GM10266 (cell line): ENCODE results near the gene PRKN.
"Not testable (repeated sequence)": the region's sequence is repeated elsewhere in the genome, so short reads cannot be mapped to it uniquely, and the experiment has no call there.

Source experiments
- DNase-seq: peaks from one replicate; pipeline ENCODE4 v3.0.0; 2012; ENCODE audit errors: extremely low spot score
- TF ChIP-seq, protein P1 (sequence below): IDR thresholded peaks from 2 replicates; pipeline ENCODE4 v1.5.1; 2012; ENCODE audit warnings: mild to moderate bottlenecking, low read depth; ENCODE audit not compliant: control insufficient read depth, insufficient read depth; ENCODE audit errors: missing control alignments

Gene PRKN

DNA sequence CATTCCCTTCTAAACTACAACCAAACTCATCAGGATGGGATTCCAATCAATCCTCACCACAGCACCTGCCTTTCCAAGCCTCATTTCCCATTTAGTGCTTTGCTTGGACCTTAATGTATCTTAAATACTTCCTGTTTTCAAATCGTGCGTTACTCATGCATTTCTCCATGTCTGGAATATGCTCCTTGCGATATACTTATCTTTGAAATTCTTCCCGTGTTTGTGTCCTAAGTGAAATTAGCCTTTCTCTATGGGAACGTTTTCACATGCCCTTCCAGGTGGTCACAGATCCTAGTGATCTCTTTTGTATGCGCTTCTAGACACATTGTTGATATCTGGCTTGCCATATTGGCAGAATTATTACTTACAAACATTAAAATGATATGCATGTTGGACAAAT lies 833.1 kb downstream of the PRKN start:
- TF ChIP-seq, protein P1, sequence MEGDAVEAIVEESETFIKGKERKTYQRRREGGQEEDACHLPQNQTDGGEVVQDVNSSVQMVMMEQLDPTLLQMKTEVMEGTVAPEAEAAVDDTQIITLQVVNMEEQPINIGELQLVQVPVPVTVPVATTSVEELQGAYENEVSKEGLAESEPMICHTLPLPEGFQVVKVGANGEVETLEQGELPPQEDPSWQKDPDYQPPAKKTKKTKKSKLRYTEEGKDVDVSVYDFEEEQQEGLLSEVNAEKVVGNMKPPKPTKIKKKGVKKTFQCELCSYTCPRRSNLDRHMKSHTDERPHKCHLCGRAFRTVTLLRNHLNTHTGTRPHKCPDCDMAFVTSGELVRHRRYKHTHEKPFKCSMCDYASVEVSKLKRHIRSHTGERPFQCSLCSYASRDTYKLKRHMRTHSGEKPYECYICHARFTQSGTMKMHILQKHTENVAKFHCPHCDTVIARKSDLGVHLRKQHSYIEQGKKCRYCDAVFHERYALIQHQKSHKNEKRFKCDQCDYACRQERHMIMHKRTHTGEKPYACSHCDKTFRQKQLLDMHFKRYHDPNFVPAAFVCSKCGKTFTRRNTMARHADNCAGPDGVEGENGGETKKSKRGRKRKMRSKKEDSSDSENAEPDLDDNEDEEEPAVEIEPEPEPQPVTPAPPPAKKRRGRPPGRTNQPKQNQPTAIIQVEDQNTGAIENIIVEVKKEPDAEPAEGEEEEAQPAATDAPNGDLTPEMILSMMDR, result no peak
- DNase-seq, result no peak

DNA sequence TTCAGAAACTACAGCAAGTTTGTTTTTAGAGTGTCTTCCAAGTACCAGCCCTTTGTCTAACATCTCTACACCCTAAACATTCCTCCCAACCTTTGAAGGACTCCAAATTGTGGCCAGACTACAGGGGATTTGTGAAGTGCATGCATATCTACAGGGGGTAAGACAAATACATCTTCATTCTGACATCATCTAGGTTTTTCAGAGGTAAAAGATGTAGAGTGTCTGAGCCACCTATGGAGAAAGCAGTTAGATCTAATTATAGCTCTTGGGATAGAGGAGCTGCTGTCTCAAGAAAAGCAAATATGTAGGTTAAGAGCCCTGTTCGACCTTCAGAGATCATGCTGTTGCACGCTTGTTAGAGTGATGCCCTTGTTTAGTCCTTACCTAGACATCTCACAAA lies 836.0 kb downstream of the PRKN start:
- TF ChIP-seq, protein P1, result no peak
- DNase-seq, result no peak

DNA sequence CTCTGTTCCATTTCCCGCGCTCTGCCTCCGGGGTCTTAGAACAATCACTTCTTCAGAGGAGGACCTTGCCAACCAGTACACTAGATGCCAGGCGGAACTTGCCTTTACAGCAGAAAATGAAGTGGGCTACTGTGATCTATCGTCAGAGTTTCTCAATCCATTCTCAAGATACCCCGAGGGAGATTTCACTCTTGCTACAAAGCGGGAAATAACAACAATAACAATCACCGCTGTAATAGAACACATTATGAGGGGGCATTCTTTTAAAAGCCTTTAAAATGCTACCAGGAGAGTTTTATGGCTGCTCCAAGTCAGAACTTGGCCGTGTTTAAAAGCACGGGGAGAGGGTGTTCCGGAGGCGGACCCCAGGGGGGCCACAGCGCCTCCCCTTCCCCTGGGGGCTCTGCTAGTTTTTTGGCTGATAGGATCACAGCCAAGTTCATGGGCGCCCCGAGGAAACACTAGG lies 836.7 kb downstream of the PRKN start:
- DNase-seq, result no peak
- TF ChIP-seq, protein P1, result no peak

DNA sequence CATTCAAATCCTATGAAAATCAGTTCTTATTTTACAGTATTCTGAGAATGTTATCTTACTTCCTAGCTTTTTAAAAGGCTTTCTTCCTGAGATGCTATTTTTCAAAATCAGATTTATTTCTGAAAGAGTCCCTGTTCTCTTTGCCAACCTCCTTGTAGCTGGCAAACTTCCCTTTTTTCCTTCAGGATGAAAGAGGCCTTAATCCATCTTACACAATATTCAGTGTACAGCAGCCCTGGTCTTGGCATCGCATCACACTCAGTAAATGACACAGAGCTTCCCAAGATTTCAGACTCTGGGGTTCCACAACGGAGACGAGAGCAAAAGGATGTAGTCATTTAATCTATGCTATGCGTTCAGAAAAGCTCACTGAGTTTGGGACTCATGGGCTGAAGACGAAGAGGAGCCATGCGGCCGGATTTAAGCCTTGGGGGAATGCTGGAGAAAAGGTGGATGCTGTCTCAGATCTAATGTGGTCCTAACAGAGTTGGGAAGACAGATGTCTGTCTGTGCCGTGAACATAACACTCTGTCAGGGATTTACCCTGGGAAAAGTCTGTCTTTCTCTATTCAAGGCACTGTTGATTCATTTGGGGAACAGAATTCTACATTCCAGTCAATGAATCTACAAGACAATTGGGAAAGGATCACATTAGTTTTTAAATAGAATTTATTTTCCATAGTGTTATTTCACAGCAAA lies 837.3 kb downstream of the PRKN start:
- TF ChIP-seq, protein P1, result no peak

DNA sequence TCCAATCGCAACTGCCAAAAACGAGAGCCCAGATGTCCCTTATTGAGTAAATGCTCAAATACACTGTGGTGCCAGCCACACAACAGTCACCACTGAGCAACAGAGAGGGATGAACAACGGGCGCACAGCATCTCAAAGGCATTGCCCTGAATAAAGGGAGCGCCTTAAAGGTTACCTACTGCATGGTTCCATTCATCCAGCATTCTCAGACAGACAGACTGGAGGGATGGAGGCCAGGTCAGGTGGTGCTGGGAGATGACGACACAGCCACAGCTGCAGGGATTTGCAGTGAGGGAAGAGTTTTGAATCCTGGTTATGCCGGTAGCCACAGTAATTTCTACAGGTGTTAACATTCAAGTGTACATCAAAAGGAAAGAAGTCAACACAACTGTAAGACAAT lies 838.2 kb downstream of the PRKN start:
- no peak for DNase-seq
- TF ChIP-seq, protein P1, result no peak

More for the DNA sequence above, 837.3 kb downstream of the PRKN start:
- DNase-seq, result no peak

DNA sequence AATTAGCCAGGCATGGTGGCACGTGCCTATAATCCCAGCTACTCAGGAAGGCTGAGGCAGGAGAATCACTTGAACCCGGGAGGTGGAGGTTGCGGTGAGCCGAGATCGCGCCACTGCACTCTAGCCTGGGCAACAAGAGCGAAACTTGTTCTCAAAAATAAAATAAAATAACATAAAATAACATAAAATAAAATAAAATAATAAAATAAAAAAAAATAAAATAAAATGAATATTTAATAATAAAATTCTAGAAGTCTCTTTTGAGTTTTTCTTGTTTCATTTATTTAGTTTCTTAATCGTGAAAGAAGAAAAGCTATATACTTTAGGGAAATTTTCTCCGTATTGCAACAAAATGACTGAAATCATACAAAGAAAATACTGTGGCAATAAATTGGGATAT lies 841.0 kb downstream of the PRKN start:
- DNase-seq, result not testable (repeated sequence)

DNA sequence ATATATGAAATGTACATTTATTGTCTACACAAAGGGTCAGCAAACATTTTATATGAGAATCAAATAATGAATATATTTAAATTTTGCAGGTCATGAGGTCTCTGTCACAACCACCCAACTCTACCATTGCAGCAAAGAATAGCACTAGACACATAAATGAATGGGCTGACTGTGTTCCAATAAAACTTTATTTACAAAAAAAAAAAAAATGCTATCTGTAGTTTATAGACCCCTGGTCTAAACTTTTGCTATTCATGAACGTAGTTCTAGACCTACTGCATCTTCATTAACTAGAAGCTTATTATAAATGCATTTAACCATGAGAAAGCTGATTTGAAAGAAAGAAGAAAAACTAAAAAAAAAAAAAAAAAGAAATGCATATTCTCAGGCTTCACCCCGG lies 842.8 kb downstream of the PRKN start:
- TF ChIP-seq, protein P1, result no peak
- DNase-seq, result no peak
